ENCODE data around the gene EHMT1. TPM values are rescaled to one million over a fixed set of nuclear protein-coding genes. Genes with fewer than 3 reads are reported as not detected.

Gene EHMT1
- total RNA-seq, 1 experiment from 2014 or later = 112 TPM

GRCh38 chr9:137817236-137818200 is 198.7 kb downstream of the EHMT1 start:
- Histone ChIP-seq H3K14ac (ENCODE audit: insufficient read depth, low read length) (no peak overlapping the region), H3T11ph (ENCODE audit: low read length) (no peak overlapping the region), H3K27me3 (ENCODE audit: insufficient read depth, low read length) (no peaks in the 10 kb centered on the region), H2BK120ac (ENCODE audit: low read depth, low read length, poor library complexity, severe bottlenecking) (no peak overlapping the region), H3K4ac (ENCODE audit: low read depth, low read length) (no peak overlapping the region), H3K18ac (ENCODE audit: insufficient read length, low read depth, low read length) (no peak overlapping the region), H2BK5ac (ENCODE audit: insufficient read length, low read length) (no peak overlapping the region), H3K9me3 (ENCODE audit: control insufficient read depth, low read depth, low read length) (no peaks in the 10 kb centered on the region), H3K23me2 (ENCODE audit: insufficient read length, low read depth, low read length, poor library complexity, severe bottlenecking) (no peaks in the 10 kb centered on the region), H4K8ac (replicated peaks; ENCODE audit: insufficient read length, low read depth, low read length) (no peak overlapping the region), H3K79me1 (ENCODE audit: insufficient read depth, low read depth, low read length, poor library complexity, severe bottlenecking) (peaks cover 4% of the 10 kb centered on the region), H3K56ac (ENCODE audit: insufficient read length, low read depth, low read length) (no peak overlapping the region), H2AFZ (ENCODE audit: low read length) (no peak overlapping the region), H4K5ac (ENCODE audit: insufficient read length, low read depth, low read length) (no peak overlapping the region), H3K4me2 (ENCODE audit: insufficient read depth, insufficient read length, low read length) (no peak overlapping the region), H3K23ac (ENCODE audit: insufficient read length, low read depth, low read length) (no peak overlapping the region), H3K79me2 (ENCODE audit: insufficient read depth, low read length) (no peaks in the 10 kb centered on the region), H2BK20ac (ENCODE audit: low read depth, low read length, poor library complexity, severe bottlenecking) (no peak overlapping the region), H2BK15ac (ENCODE audit: low read depth, low read length) (no peak overlapping the region), H2AK5ac (ENCODE audit: insufficient read length, low read length) (no peak overlapping the region), H3K27ac (ENCODE audit: insufficient read length, low read depth, low read length) (no peak overlapping the region), H4K91ac (ENCODE audit: insufficient read length, low read depth, low read length) (no peak overlapping the region), H4K20me1 (ENCODE audit: control insufficient read depth, insufficient read depth, insufficient read length) (no peaks in the 10 kb centered on the region), H2BK12ac (ENCODE audit: insufficient read length, low read depth, low read length) (no peak overlapping the region), H3K4me1 (ENCODE audit: insufficient read depth, low read length) (no peaks in the 10 kb centered on the region), H3K9ac (ENCODE audit: extremely low read depth, insufficient read length, low read length) (no peak overlapping the region)
- Mint-ChIP-seq H3K9me3 (peaks cover 16 to 21% of the 10 kb centered on the region in 2 experiments), H3K27me3 (ENCODE audit: low read depth) (peaks cover 2% of the 10 kb centered on the region; the same call in 1 of the 2 replicates), H3K4me1 (no peaks in the 10 kb centered on the region), H3K4me3 (no peak overlapping the region), H3K36me3 (ENCODE audit: insufficient read depth in 1 of 3, low read depth in 3 of 3) (peaks cover 74 to 87% (median 80%) of the 10 kb centered on the region in 3 experiments), H3K27ac (no peak overlapping the region)
- WGBS (ENCODE audit: extremely low coverage, insufficient read length, low lambda C conversion rate) = no CpG with 5 or more reads among the region's 35 CpGs
- TF ChIP-seq CTCF (conservative IDR thresholded peaks at IDR 0.05) = no peak
- no peak for DNase-seq

All from H9 (cell line).